GM20431 (cell line): ENCODE data around the gene UBL5.

Experiments
- in situ Hi-C: fragments of 300-500 bp; cut with MseI, MboI; formaldehyde crosslinking; loops from one replicate; pipeline ENCODE4 v1.15.0; 2020; ENCODE audit warnings: low sequenced_read_pairs; ENCODE audit not compliant: unreplicated experiment

Gene UBL5

GRCh38 chr19:9875796-9876195 lies 48.1 kb downstream of the UBL5 start:
- in situ Hi-C loops = no loop called here

GRCh38 chr19:9877780-9878510 lies 50.2 kb downstream of the UBL5 start:
- in situ Hi-C loops = no loop called here

GRCh38 chr19:9878511-9879196 lies 50.9 kb downstream of the UBL5 start:
- in situ Hi-C loops = no loop called here
